Fibroblast of the aortic adventitia (primary cell): ENCODE data around the gene SEMA3A. TPM values are rescaled to one million over a fixed set of nuclear protein-coding genes. Genes with fewer than 3 reads are reported as not detected.

Experiments
- DNase-seq: peaks from one replicate; pipeline ENCODE4 v3.0.0-alpha.2; 2010; ENCODE audit warnings: low read depth
- H3K4me3 ChIP-seq: 2 replicates; pipeline ENCODE4 v1.5.1; 2011; ENCODE audit warnings: low read depth, mild to moderate bottlenecking, control low read depth, low read length, moderate library complexity
- CTCF ChIP-seq: IDR thresholded peaks from 2 replicates; pipeline ENCODE4 v1.5.1; 2011; ENCODE audit warnings: mild to moderate bottlenecking, low read length, control low read depth, inconsistent platforms; ENCODE audit not compliant: insufficient read depth
- total RNA-seq: library from RNA; depleted of rRNA; stranded (reverse); fragments of >200 nt; gene quantifications from 2 replicates; pipeline ENCODE4 v1.2.3, GENCODE V29; 2012; ENCODE audit warnings: low replicate concordance

The SEMA3A gene
- total RNA-seq, 1 donor: 118 TPM

DNA sequence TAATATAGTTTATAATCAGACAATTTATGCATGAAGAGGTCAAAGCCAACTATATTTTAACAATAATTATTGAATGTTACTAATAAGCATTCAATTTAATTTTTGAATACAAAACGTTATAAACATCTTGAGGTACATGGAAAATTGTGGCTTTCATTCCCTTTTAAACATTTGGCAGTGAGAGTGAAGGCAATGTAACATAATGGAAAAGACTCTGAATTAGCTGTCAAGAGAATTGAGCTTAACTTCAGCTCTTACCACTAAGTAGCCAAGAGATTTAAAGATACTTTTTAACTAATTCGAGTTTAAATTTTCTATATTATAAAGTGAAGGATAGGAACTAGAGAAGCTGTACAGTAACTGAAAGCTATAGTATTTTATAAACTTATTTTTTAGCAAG lies 98.6 kb downstream of the SEMA3A start:
- H3K4me3 ChIP-seq: no peak overlapping the region
- TF ChIP-seq CTCF: no peak
- no peak for DNase-seq

- DNase-seq: no peak
- TF ChIP-seq CTCF: no peak
- H3K4me3 ChIP-seq: no peak overlapping the region
Measured at GRCh38 chr7:84092207-84092606, 102.4 kb downstream of the SEMA3A start.

GRCh38 chr7:84091318-84091717 lies 103.3 kb downstream of the SEMA3A start:
- no peak for DNase-seq
- TF ChIP-seq CTCF: no peak

DNA sequence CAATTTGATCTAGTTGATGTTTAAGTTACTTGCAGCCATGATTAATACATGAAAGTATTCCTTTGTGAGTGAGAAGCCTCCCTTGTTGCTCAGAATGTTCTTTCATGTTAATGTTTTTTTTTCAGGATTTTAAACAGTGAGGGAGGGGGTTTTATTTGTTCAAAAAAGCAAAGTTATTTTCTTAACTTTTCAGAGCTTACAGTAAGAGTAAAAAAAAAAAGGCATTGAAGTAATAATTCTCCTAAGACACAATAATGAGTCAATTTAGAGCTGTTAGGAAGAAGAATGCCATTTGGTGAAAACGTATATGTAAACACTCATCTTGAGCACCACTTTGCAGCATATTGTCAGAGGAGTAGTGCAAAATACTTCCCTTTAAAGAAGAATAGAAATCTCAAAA lies 105.8 kb downstream of the SEMA3A start:
- H3K4me3 ChIP-seq: no peak overlapping the region
- TF ChIP-seq CTCF: no peak
- DNase-seq: no peak

More at GRCh38 chr7:84091318-84091717, 103.3 kb downstream of the SEMA3A start:
- no peak overlapping the region for H3K4me3 ChIP-seq

GRCh38 chr7:84085998-84086397 lies 108.6 kb downstream of the SEMA3A start:
- H3K4me3 ChIP-seq: no peak overlapping the region
- TF ChIP-seq CTCF: no peak
- no peak for DNase-seq

DNA sequence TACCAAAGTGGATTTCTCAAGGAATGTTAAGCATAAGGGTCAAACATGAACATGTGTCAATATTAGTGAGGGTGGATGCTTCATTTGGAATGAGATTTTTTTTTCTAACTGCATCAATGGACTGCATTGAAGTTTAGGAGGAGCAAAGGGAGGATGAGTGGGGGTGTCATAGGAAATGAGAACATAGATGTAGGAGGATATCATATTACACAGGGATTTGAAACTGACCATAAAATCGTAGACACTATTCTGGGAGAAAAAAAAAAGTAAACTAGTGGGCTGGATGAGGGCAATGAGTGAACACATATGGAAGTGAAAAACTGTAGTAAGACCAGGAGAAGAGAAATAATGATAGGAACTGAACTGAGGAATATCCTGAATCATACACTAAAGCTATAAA lies 109.4 kb downstream of the SEMA3A start:
- no peak overlapping the region for H3K4me3 ChIP-seq
- DNase-seq: peak; percentile 49
- no peak for TF ChIP-seq CTCF

GRCh38 chr7:84083846-84084245 lies 110.7 kb downstream of the SEMA3A start:
- no peak overlapping the region for H3K4me3 ChIP-seq
- TF ChIP-seq CTCF: no peak
- DNase-seq: no peak
